ENCODE measurements around the gene SPTBN1.

Gene SPTBN1

GRCh38 chr2:54417577-54417976 is 38.5 kb upstream of the SPTBN1 start:
- H3K27ac ChIP-seq, result no peak overlapping the region
- no peak for TF ChIP-seq ZFX (IDR thresholded peaks at IDR 0.05)
- TF ChIP-seq, protein P1, sequence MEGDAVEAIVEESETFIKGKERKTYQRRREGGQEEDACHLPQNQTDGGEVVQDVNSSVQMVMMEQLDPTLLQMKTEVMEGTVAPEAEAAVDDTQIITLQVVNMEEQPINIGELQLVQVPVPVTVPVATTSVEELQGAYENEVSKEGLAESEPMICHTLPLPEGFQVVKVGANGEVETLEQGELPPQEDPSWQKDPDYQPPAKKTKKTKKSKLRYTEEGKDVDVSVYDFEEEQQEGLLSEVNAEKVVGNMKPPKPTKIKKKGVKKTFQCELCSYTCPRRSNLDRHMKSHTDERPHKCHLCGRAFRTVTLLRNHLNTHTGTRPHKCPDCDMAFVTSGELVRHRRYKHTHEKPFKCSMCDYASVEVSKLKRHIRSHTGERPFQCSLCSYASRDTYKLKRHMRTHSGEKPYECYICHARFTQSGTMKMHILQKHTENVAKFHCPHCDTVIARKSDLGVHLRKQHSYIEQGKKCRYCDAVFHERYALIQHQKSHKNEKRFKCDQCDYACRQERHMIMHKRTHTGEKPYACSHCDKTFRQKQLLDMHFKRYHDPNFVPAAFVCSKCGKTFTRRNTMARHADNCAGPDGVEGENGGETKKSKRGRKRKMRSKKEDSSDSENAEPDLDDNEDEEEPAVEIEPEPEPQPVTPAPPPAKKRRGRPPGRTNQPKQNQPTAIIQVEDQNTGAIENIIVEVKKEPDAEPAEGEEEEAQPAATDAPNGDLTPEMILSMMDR (conservative IDR thresholded peaks at IDR 0.05), result no peak

DNA sequence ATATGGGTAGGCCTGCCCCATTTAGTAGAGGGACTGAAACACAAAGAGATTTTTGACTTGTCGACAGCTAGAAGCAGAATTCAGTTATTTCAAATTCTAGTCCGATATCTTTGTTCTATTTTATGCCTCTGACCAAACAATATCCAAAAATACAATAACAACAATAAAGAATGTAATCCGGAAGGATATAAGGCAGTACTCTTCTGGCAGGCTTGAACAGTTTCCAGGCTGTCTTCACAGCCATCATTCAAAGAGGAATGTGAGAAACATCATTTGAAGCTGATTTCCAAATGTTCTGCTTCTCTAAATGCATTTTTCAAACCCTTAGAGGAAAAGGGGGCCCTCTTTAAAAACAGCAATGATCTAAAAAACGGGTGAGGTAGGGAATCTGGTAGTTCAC is 36.7 kb upstream of the SPTBN1 start:
- TF ChIP-seq, protein P1 (conservative IDR thresholded peaks at IDR 0.05), result no peak
- no peak for TF ChIP-seq ZFX (IDR thresholded peaks at IDR 0.05)
- no peak overlapping the region for H3K27ac ChIP-seq

- no peak overlapping the region for H3K27ac ChIP-seq
- TF ChIP-seq, protein P1 (conservative IDR thresholded peaks at IDR 0.05), result no peak
- TF ChIP-seq ZFX (IDR thresholded peaks at IDR 0.05), result no peak
Measured at GRCh38 chr2:54419855-54420523, 36.1 kb upstream of the SPTBN1 start.

- no peak overlapping the region for H3K27ac ChIP-seq
- TF ChIP-seq ZFX (IDR thresholded peaks at IDR 0.05), result no peak
- TF ChIP-seq, protein P1 (conservative IDR thresholded peaks at IDR 0.05), result no peak
Measured at GRCh38 chr2:54420524-54421172, 35.5 kb upstream of the SPTBN1 start.

- no peak overlapping the region for H3K27ac ChIP-seq
- TF ChIP-seq ZFX (IDR thresholded peaks at IDR 0.05), result no peak
- TF ChIP-seq, protein P1 (conservative IDR thresholded peaks at IDR 0.05), result no peak
Measured at GRCh38 chr2:54422072-54422581, 34.0 kb upstream of the SPTBN1 start.

- no peak for TF ChIP-seq ZFX (IDR thresholded peaks at IDR 0.05)
- TF ChIP-seq, protein P1 (conservative IDR thresholded peaks at IDR 0.05), result no peak
Measured at GRCh38 chr2:54423213-54423612, 32.9 kb upstream of the SPTBN1 start.

GRCh38 chr2:54424555-54425163 is 31.5 kb upstream of the SPTBN1 start:
- H3K27ac ChIP-seq, result no peak overlapping the region
- TF ChIP-seq ZFX (IDR thresholded peaks at IDR 0.05), result no peak
- TF ChIP-seq, protein P1 (conservative IDR thresholded peaks at IDR 0.05), result no peak

More at GRCh38 chr2:54423213-54423612, 32.9 kb upstream of the SPTBN1 start:
- no peak overlapping the region for H3K27ac ChIP-seq

All from C4-2B (cell line).